GM19328 (cell line): Measurements from ENCODE around the gene VPS18.

ENCODE experiments used
- ATAC-seq: cut with Tn5 transposase; IDR thresholded peaks from one replicate; pipeline ENCODE4 v1.9.1; 2021; ENCODE audit warnings: mild to moderate bottlenecking, moderate library complexity; ENCODE audit not compliant: unreplicated experiment

The VPS18 gene

DNA sequence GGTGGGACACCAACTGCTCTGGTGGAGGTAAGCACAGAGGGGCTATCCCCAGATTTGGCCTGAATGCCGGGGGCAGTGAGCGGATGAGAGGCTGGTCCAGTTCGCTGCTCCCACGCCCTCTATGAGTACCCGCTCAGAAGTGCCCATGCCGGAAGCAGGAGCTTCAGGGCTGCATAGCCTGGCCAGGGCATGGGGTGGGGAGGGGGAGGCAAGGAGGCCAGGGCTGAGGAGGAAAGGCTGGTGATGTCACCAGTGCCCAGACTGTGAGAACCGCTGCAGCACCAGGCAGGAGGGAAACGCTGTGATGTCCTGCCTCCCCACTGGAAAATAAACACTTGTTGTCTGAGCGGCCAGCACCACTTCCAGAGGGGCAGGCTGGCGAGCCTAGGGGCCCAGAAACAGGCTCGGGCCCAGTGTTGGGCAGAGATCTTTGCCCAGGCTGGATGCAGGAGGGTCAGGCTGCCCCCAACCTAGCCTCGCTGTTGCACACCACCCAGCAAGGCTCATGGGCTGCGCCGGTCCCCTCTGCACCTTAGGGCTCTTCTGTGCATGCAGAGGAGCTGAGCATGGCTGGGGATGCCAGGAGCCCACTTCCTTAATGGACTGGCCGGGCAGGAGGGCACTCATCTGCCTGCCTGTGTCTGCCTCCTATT lies 24.0 kb downstream of the VPS18 start:
- ATAC-seq = no peak

DNA sequence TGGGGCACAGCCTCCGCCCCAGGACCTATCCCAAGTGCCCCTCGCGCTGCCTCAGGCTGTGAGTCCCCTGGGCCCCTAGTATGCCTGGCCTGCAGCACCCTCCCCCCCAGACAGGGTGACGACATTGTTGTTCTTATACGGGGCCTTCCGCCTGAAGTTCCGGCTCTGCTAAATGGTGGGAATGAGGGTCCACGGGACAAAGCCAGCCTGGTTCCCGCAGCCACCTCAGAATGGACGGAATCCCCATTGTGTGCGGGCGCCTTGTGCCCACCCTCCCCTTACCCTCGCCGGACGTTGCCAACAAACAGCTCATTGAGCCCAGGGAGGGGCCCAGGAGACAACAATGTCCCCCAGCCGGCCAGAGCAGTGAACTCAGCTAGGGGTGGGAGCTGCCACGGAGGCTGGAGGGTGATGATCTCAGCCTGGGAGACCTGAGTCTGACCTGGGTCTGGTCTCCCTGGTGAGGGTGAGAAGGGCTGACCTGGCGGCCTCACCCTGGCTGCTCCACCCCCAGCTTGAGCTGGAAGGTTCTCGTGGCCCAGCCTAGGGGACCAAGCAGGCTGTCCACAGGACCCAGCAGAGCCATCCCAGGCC lies 24.6 kb downstream of the VPS18 start:
- ATAC-seq = no peak

DNA sequence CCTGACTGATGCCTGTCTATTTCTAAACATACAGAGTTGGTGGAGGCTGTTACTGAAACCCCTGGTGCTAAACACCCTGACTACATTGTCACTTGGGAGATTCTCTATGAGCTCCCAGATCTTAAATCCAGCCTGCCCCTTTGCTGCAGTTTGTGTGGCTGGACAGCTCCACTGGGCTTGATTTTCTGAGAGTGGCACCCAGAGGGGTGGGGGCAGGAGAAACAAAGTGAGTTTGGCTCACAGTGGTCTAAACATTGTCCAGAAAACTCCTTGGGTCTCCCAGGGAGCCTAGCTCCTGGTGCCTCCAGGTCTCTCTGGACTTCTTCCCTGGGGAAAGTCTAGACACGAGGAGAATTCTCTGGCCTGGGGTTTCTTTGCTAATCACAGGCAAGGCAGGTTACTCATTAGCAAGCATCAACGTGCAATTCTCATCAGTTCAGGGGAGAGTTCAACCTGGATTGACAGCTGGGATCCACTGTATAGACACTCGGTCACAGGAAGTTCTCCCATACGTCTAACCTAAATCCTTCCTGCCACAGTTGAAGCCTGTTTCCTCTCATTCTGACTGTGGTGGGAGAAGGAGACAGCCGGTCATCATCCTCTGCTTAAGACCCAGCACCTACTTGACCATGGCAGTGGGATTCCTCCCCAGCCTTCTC lies 27.8 kb downstream of the VPS18 start:
- ATAC-seq = no peak

DNA sequence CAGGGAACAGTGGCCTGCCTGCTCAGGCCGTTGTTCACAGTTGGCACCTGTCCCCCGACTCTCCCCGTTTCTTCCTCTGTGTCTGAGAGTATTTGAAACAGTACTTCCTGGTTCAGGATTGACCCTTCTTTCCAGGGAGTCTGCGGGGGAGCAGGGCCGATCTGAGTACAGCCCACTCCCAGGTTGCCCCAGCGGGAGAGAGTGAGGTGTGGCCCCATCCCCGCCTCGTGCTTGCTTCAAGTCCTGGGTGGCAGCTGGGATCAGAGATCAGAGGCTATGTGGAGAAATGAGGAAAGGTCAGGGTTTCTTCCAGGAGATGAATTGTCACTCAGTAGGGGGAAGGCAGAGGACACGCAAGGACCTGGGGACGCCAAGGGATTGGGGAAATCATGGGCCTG lies 28.4 kb downstream of the VPS18 start:
- ATAC-seq = no peak

DNA sequence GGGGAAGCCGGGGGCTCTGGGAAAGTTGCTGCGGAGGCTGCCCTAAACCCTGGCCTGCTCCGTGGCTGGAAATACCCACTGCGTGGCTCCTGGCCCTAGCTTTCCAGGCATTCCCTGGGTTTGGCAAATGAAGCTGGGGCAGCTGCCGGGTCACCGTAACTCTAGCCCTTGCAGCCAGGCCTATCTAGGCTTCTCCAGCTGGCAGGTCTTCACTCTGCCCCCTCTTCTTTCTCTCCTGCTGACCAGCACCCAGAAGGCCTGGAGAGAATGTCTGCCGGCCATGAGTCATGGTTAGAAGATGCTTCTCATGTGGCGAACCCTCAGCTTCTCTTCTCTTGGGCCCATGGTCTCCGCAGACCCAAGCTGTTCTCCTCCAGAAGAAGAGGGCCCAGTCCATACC lies 29.3 kb downstream of the VPS18 start:
- ATAC-seq = no peak

DNA sequence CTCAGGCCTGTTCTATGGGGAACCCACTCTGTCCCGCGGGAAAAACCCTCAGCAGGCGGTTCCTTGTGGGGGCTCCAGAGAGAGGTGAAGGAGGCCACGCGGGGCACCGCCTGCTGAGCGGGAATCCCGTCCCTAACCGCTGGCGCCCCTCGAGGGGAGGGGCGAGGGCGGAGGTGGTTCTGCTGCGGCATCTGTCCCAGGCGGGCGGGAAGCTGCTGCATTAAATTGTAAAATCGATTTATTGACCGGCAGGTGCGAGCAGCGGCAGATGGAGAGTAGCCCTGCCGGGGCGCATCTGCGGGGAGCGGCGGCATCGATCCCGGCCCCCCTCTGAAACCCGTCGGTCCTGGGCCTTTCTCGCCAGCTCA lies 31.2 kb downstream of the VPS18 start:
- ATAC-seq = no peak

DNA sequence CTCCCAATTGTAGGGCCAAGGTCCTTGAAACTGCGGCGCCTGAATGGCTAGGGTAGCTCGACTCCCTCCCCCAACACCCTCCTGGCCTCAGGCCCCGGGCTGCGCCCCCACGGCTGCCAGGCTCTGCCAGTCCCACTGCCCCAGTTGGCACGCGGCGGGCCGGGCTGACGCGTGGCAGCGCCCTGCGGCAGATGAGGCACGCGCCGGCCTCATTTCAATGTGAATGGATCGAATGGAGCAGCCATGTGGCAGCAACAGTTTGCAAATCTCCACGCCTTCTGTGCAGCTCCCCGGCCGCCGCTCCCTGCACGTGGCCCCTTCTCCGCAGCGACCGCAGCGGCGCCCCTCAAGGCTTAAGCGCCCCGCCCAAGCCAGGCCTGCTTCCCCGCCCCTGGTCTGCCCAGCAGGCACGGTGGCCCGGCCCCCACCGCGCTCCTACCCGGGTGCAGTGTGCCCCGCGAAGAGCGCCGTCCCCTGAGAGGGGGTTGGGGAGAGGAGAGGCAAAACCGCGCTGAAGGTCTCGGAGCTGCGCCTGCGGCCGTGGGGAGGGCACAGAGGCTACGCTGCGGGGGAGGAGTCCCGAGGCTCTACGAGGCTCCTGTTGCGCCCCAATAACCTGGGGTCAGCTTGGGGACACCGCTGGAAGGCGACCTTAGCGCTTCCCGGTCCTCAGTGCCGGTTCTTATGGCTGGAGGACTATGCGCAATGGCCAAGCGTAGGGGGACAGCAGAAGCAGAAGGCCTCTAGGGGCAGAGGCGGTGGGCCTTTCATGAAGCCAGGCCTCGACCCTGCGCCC lies 31.8 kb downstream of the VPS18 start:
- ATAC-seq = no peak

DNA sequence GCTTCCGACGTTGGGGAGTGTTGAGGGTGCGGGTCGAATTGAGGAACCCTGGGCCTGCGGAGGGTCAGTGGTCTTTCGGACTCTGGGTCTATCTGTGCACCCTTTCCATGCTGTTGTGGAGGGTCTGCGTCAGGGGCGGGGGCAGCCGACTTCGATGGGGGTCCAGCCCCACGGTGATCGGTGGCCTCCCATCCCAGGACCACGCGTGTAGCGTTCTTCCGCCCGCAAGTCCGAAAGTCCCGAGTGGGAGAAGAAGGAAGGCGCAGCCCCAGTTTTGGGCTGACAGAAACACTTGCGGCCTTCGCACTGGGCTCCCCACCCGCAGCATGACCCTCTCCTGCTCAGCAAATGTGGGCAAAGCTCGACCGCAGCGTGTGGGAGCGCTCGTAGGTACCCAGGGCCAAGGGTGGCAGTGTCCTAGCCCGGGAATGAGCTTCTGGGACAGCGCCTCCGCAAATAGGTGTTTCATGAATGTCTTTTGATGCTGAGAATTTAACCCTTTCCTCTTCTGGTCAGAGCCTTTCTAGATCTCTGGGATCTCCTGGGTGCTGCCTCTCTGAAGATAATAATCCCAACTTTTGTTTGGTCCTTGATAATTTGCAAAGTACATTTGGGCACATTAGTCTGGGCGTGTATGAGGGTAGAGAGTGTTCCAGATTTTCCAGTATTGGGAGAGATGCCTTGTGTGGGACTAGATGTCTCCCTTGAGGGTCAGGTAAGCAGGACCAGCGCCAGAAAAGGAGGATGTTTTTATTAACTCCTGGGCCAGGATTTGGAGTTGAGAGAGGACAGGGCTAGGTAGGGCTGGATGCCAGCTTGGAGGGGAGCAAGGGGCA lies 32.6 kb downstream of the VPS18 start:
- ATAC-seq = no peak

DNA sequence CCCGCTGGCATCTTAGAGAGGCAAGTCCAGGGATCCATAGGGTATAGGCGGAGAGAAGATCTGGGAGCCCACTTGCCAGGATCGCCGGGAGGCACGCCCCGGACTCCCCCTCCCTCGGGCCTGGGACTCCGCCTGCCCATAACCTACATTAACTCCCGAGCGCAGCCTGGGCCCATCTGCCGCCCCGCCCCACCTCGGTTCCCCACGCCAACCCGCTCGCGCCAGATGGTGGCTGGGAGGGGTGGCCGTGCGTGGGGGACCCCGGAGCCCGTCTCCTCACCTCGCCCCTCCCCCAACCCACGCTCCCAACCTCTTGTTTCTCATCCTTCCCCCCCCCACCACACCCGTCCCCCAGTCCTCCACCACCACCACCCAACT lies 33.2 kb downstream of the VPS18 start:
- no peak for ATAC-seq

DNA sequence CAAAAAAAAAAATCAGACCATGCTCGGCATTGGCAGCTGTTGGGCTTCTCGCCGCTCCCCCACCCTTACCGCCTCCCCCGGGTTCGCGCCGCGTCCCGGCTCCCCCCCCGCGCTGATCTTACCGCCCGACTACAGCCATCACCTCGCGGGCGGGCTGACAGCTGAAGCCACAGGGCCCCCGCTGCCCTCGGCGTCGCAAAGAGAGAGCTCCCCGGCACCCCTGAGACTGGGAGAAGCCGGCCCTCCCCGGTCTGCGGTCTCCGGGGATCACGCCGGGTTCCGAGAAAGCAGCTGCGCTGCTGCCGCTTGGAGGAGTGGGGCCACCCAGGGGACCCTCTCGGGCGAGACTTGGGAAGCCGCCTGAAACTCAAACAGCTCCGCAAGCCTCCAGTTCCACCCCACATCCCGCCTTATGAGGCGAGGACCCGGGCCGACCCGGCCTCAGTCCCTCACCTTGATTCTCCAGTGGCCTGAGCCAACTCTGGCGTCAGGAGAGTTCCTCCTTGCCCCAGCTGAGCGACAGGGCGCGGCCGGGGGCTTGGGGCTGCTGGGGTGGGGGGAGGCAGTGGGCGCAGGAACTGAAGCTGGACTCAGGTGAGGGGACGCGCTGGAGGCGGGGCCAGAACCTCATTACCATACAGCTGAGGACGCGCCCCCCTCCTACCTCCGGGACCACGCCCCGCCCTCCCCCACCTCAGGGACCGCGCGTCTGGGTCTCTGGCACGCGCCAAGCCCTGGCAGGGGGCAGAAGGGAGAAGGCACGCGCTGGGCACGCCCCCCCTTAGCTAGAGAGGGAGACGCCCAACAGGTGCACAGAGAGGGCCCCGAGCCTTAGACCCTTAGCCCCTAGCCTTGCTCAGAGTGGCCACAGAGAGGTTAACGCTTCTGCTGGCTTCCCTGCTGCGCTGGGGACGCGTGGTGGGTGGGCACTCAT lies 33.9 kb downstream of the VPS18 start:
- ATAC-seq = no peak

DNA sequence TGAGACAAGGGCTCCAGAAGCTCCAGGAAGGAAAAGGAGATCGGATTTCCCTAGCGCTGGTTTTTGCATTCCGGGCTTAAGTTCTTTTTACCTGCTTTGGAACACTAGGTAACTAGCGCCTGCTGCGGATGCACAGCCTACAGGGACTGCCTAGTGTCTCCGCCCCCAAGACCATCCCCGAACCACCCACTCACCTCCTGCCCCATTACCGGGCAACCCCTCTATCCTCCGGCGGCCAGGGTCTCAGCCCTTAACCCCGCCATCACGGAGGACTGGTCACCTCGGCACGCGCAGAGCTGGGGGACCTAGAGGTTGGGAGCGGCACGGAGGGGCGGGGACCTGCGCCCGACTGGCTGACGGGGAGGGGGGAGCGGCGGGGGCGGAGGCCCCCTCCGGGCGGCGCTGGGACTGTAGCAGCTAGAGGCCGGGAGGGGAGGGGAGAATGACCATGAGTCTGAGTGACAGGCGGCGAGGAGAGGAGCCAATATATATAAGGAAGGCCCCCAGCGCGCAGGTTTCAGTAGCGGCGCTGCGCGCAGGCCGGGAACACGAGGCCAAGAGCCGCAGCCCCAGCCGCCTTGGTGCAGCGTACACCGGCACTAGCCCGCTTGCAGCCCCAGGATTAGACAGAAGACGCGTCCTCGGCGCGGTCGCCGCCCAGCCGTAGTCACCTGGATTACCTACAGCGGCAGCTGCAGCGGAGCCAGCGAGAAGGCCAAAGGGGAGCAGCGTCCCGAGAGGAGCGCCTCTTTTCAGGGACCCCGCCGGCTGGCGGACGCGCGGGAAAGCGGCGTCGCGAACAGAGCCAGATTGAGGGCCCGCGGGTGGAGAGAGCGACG lies 34.8 kb downstream of the VPS18 start, which contains the start of gene DLL4:
TSS of gene DLL4 (plus strand) at position 520 of the 839 bp plus-strand sequence. CDS start 329 bp downstream, outside the sequence.
- ATAC-seq = no peak

DNA sequence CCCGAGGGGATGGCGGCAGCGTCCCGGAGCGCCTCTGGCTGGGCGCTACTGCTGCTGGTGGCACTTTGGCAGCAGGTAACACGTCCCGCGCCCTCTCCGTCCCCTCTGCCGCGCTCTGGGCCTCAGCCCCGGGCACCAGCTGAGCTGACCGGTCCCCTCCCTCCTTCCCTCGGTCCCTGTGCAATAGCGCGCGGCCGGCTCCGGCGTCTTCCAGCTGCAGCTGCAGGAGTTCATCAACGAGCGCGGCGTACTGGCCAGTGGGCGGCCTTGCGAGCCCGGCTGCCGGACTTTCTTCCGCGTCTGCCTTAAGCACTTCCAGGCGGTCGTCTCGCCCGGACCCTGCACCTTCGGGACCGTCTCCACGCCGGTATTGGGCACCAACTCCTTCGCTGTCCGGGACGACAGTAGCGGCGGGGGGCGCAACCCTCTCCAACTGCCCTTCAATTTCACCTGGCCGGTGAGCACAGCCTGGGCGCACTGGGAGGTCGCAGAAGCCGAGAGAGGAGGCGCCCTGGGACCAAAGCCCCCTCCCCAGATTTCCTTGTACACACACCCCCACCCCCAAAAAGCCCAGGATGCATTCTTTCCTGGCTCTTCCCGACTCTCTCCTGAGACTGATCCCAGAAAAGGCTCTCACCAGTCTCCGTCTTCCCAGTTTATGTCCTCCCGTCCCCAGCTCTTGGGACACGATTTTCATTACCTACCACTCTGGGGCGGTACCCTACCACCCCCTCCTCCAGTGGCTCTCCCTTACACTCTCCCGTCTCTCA lies 35.6 kb downstream of the VPS18 start:
- ATAC-seq = no peak

DNA sequence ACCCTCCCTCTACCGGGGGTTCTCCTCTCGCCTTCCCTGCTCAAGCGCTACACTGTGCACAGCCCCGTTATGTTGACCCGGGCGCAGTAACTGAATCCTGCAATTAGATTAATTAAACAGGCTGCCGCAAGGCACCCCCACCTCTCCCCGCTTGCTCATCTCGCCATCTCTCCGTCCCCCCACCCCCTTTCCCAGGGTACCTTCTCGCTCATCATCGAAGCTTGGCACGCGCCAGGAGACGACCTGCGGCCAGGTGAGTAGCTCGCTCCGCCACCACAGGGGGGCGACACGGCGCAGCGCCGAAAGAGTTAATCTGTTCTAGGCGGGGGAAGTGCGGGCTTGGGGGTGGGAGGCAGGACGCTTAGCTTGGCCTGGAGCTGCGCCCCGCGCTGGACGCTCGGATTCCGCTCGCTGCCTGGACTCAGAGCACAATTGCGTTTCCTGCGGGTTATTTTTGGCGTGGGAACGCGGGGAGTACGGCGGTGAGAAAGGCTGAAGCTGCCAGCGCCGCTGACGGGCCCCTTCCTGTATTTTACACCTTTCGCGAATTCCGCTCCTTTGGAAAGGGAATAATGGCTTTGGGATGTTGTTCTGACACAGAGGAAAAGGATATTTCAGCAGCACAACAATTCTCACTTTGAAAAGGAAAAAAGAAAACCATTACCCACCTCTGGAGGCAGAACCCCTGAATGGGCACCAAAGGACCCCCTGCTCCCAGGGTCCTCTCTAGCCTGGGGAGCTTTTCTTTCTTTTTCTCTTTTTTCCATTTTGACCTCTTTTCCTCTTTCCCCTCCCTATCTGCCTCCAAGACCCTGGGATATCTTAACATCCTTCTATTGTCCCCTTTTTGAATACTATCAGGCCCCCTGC lies 36.4 kb downstream of the VPS18 start:
- ATAC-seq = no peak

DNA sequence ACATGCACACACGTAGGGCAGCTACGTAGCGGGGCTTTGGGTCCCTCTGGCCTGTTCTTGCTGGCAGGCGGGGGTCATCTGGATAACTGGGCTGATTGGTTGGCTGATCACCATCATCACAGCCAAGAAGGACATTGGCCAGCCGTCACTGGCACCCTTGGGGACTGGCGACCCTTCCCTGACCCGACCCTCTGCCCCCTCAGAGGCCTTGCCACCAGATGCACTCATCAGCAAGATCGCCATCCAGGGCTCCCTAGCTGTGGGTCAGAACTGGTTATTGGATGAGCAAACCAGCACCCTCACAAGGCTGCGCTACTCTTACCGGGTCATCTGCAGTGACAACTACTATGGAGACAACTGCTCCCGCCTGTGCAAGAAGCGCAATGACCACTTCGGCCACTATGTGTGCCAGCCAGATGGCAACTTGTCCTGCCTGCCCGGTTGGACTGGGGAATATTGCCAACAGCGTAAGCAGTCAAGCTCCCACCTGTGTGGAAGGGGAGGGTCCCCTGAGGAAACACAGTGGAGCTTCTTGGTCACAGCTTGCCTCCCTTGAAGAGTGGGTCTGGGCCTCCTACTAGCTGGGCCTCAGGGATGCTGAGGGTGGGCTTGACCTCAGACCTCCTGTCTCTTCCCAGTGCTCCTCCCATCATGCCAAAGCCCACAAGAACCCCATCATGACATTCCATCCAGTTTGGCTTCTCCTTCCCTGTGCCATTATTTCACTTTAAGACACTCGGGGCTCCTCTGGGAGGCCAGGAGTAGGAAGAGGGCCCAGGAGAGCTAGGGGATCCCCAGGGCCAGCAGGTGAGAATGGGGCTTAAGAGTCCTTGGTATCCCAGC lies 37.3 kb downstream of the VPS18 start:
- no peak for ATAC-seq

DNA sequence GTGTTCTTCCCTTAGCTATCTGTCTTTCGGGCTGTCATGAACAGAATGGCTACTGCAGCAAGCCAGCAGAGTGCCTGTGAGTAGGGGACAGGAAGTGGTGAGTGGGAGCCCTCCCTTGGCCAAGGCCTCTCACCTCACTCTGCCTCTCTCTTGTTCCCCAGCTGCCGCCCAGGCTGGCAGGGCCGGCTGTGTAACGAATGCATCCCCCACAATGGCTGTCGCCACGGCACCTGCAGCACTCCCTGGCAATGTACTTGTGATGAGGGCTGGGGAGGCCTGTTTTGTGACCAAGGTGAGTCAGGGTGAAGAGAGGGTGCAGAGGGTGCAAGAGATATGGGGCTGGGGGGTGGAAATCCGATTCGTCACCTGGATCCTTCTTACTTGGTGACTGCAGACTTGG lies 37.9 kb downstream of the VPS18 start:
- no peak for ATAC-seq
